ENCODE results near the gene NR3C1.

DNA sequence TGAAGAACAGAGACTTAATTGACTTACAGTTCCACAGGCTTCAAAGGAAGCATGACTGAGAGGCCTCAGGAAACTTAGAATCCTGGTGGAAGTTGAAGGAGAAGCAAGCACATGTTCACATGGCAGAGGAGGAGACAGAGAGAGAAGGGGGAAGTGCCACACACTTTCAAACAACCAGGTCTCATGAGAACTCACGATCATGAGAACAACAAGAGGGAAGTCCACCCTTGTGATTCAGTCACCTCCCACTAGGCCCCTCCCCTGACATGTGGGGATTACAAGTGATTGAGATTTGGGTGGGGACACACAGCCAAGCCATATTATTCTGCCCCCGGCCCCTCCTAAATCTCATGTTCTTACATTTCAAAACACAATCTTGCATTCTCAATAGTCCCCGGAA lies 19.5 kb downstream of the NR3C1 start:
- no peak for TF ChIP-seq CTCF (IDR thresholded peaks at IDR 0.05)
- no peak for TF ChIP-seq EZH2 (IDR thresholded peaks at IDR 0.05; ENCODE audit: borderline replicate concordance, insufficient read depth, low read depth, low read length, poor library complexity, severe bottlenecking)
